ENCODE data around the gene LRRFIP1.
"Not testable (repeated sequence)": the region's sequence is repeated elsewhere in the genome, so short reads cannot be mapped to it uniquely, and the experiment has no call there.

GRCh38 chr2:237688541-237688940, 61.2 kb downstream of the LRRFIP1 start:
- not testable (repeated sequence) for TF ChIP-seq POLR2AphosphoS5 (IDR thresholded peaks at IDR 0.05; ENCODE audit: low read depth); SPI1 (IDR thresholded peaks at IDR 0.05; ENCODE audit: borderline replicate concordance, low read depth); GABPA (IDR thresholded peaks at IDR 0.05; ENCODE audit: low read depth)
- TF ChIP-seq, protein P1, sequence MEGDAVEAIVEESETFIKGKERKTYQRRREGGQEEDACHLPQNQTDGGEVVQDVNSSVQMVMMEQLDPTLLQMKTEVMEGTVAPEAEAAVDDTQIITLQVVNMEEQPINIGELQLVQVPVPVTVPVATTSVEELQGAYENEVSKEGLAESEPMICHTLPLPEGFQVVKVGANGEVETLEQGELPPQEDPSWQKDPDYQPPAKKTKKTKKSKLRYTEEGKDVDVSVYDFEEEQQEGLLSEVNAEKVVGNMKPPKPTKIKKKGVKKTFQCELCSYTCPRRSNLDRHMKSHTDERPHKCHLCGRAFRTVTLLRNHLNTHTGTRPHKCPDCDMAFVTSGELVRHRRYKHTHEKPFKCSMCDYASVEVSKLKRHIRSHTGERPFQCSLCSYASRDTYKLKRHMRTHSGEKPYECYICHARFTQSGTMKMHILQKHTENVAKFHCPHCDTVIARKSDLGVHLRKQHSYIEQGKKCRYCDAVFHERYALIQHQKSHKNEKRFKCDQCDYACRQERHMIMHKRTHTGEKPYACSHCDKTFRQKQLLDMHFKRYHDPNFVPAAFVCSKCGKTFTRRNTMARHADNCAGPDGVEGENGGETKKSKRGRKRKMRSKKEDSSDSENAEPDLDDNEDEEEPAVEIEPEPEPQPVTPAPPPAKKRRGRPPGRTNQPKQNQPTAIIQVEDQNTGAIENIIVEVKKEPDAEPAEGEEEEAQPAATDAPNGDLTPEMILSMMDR (IDR thresholded peaks at IDR 0.05; ENCODE audit: insufficient read depth, low read length), result not testable (repeated sequence)
- TF ChIP-seq, protein P2, sequence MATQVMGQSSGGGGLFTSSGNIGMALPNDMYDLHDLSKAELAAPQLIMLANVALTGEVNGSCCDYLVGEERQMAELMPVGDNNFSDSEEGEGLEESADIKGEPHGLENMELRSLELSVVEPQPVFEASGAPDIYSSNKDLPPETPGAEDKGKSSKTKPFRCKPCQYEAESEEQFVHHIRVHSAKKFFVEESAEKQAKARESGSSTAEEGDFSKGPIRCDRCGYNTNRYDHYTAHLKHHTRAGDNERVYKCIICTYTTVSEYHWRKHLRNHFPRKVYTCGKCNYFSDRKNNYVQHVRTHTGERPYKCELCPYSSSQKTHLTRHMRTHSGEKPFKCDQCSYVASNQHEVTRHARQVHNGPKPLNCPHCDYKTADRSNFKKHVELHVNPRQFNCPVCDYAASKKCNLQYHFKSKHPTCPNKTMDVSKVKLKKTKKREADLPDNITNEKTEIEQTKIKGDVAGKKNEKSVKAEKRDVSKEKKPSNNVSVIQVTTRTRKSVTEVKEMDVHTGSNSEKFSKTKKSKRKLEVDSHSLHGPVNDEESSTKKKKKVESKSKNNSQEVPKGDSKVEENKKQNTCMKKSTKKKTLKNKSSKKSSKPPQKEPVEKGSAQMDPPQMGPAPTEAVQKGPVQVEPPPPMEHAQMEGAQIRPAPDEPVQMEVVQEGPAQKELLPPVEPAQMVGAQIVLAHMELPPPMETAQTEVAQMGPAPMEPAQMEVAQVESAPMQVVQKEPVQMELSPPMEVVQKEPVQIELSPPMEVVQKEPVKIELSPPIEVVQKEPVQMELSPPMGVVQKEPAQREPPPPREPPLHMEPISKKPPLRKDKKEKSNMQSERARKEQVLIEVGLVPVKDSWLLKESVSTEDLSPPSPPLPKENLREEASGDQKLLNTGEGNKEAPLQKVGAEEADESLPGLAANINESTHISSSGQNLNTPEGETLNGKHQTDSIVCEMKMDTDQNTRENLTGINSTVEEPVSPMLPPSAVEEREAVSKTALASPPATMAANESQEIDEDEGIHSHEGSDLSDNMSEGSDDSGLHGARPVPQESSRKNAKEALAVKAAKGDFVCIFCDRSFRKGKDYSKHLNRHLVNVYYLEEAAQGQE (IDR thresholded peaks at IDR 0.05; ENCODE audit: insufficient replicate concordance, low read depth), result not testable (repeated sequence)
